ENCODE results near the gene HOXD10. TPM values are rescaled to one million over a fixed set of nuclear protein-coding genes. Genes with fewer than 3 reads are reported as not detected.
A peak's percentile ranks its signal among the peaks of the same experiment; 100 is the strongest.

HOXD10 gene
- total RNA-seq, 4 donors from 2014 or later = 0.56 to 0.59 TPM; not detected in 2

GRCh38 chr2:176090862-176091261 is 25.7 kb upstream of the HOXD10 start:
- H3K4me3 ChIP-seq = no peak overlapping the region
- no peak overlapping the region for H3K27ac ChIP-seq
- WGBS = 38% methylated on average over 5 of the region's 5 CpGs
- peaks cover 100% of the 10 kb centered on the region for H3K27me3 ChIP-seq
- H3K4me1 ChIP-seq = peaks cover 36% of the 10 kb centered on the region
- DNase-seq (ENCODE audit: low spot score in 2 of 2) = no peak
- H3K36me3 ChIP-seq = no peaks in the 10 kb centered on the region
- TF ChIP-seq POLR2AphosphoS5 (IDR thresholded peaks at IDR 0.05) (no peak), POLR2A (IDR thresholded peaks at IDR 0.05) (no peak), CTCF (IDR thresholded peaks at IDR 0.05) (no peak)
- H3K9me3 ChIP-seq = no peaks in the 10 kb centered on the region

DNA sequence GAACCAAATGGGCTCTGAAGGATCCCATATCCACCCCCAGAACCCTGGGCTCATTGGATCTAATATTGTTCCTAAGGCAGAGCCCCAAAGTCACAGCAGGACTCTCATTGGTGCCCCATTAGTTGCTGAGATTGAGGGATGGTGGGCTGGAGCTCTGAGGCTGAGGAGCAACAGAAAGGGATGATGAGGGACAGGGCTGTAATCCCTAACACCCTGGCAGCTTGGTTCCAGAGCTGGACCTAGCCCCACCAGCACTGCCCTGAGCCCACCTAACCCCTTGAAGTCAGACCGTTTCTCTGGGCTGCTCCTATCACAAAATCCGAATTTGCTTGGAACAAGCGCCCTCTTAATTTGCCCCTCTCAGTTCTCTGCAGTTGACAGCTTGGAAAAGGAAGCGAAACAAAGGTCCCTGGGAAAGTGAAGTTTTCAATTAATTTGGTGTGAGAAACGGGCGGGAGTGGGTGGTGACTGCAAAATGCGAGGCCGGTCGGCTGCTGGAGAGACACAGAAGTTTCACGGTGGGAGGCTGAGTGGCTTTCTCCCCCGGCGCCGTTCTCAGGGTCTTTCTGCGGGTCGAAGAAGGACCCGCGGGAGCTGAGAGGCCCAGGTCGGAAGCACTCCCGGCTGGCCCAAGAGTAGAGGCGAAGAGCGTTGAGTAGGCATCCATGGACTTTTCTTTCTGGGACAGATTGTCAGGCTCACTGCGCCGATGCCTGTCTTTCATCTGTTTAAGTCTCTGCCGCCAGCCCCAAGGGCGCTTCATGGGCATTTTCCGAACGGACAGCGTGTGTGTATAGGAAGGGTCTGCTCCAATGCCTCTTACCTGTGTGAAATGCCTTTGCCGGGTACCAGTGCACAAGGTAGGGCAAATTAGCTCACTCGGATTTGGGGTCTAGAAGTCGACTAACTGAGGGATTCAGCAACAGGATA is 25.0 kb upstream of the HOXD10 start:
- no peak overlapping the region for H3K4me3 ChIP-seq
- H3K4me1 ChIP-seq = peaks cover 32% of the 10 kb centered on the region
- DNase-seq (ENCODE audit: low spot score in 2 of 2) = peak in 1 of 2 donors; percentile 50
- TF ChIP-seq CTCF (IDR thresholded peaks at IDR 0.05) (no peak), EP300 (IDR thresholded peaks at IDR 0.05) (no peak), POLR2A (IDR thresholded peaks at IDR 0.05) (no peak), POLR2AphosphoS5 (IDR thresholded peaks at IDR 0.05) (no peak)
- H3K27ac ChIP-seq = no peak overlapping the region
- WGBS = 12% methylated on average over 24 of the region's 31 CpGs
- H3K27me3 ChIP-seq = peaks cover 100% of the 10 kb centered on the region
- H3K9me3 ChIP-seq = no peaks in the 10 kb centered on the region
- H3K36me3 ChIP-seq = no peaks in the 10 kb centered on the region

- Histone ChIP-seq H3K36me3 (no peaks in the 10 kb centered on the region), H3K4me3 (peak within 1 kb of the TSS; percentile 46), H3K9me3 (no peaks in the 10 kb centered on the region), H3K27ac (no peak within 1 kb of the TSS), H3K27me3 (peaks cover 100% of the 10 kb centered on the region), H3K4me1 (peaks cover 42% of the 10 kb centered on the region)
- peak in 1 of 2 donors; percentile 34 for DNase-seq (ENCODE audit: low spot score in 2 of 2)
- TF ChIP-seq EP300 (IDR thresholded peaks at IDR 0.05) (no peak), POLR2AphosphoS5 (IDR thresholded peaks at IDR 0.05) (no peak), POLR2A (IDR thresholded peaks at IDR 0.05) (no peak), CTCF (IDR thresholded peaks at IDR 0.05) (no peak)
- 0% methylated on average over 14 of the region's 95 CpGs for WGBS
Measured at GRCh38 chr2:176092270-176093144, 24.1 kb upstream of the HOXD10 start, which contains the start of gene HOXD13. Gene HOXD13 (plus strand): TSS chr2:176092721. CDS start chr2:176092891, 170 bp downstream.

GRCh38 chr2:176093145-176093897 is 23.3 kb upstream of the HOXD10 start:
- Histone ChIP-seq H3K27me3 (peaks cover 100% of the 10 kb centered on the region), H3K36me3 (no peaks in the 10 kb centered on the region), H3K27ac (no peak overlapping the region), H3K4me3 (peak overlapping the region; percentile 46), H3K4me1 (peaks cover 44% of the 10 kb centered on the region), H3K9me3 (no peaks in the 10 kb centered on the region)
- WGBS = 15% methylated on average over 8 of the region's 53 CpGs
- TF ChIP-seq CTCF (IDR thresholded peaks at IDR 0.05) = no peak
- no peak for TF ChIP-seq POLR2AphosphoS5 (IDR thresholded peaks at IDR 0.05)
- TF ChIP-seq POLR2A (IDR thresholded peaks at IDR 0.05) = no peak
- no peak for TF ChIP-seq EP300 (IDR thresholded peaks at IDR 0.05)
- peak in 1 of 2 donors; percentile 59 for DNase-seq (ENCODE audit: low spot score in 2 of 2)

Measured in suprapubic skin (tissue), 4 donors.